Gastrocnemius medialis (tissue), 4 donors: Measurements from ENCODE around the gene MORF4L2. TPM values are rescaled to one million over a fixed set of nuclear protein-coding genes. Genes with fewer than 3 reads are reported as not detected.

Experiments
- ATAC-seq, 2 donors: fragments of 150-250 bp; one replicate each; pipeline ENCODE4 v1.9.1; 2016
- DNase-seq, 2 donors: peaks; one replicate each; pipeline ENCODE4 v3.0.0-alpha.2; 2019
- H3K27ac ChIP-seq, 4 donors: fragments of 200-600 bp; sonication (generic); 1 replicate in 1 of 4; 2 replicates in 3 of 4; pipeline ENCODE4 v1.5.1; 2016 to 2018; ENCODE audit warnings: mild to moderate bottlenecking in 2 of 4, moderate library complexity in 1 of 4
- H3K27me3 ChIP-seq, 3 donors: fragments of 200-600 bp; sonication (generic) in 2 of 3; 1 replicate in 1 of 3; 2 replicates in 2 of 3; pipeline versions ENCODE4 v1.5.1 to v1.6.0; 2016 to 2019; ENCODE audit warnings: mild to moderate bottlenecking in 1 of 3, moderate library complexity in 1 of 3
- H3K36me3 ChIP-seq, 2 donors: fragments of 200-600 bp; sonication (generic) in 1 of 2; one replicate each; pipeline ENCODE4 v1.5.1; 2017 to 2018
- H3K4me1 ChIP-seq, 2 donors: fragments of 200-600 bp; sonication (generic) in 1 of 2; one replicate each; pipeline ENCODE4 v1.5.1; 2016 to 2017; ENCODE audit warnings: mild to moderate bottlenecking in 2 of 2
- H3K4me3 ChIP-seq, 4 donors: fragments of 200-600 bp; sonication (generic) in 3 of 4; 1 replicate in 1 of 4; 2 replicates in 3 of 4; pipeline ENCODE4 v1.5.1; 2016 to 2019; ENCODE audit warnings: mild to moderate bottlenecking in 2 of 4
- H3K9me3 ChIP-seq, 3 donors: fragments of 200-600 bp; sonication (generic) in 2 of 3; 1 replicate in 1 of 3; 2 replicates in 2 of 3; pipeline ENCODE4 v1.5.1; 2016 to 2019
- POLR2A ChIP-seq, 2 donors: fragments of 450-650 bp; IDR thresholded peaks; one replicate each; pipeline ENCODE4 v1.6.1; 2017; ENCODE audit warnings: antibody characterized with exemption in 2 of 2, mild to moderate bottlenecking in 2 of 2, moderate library complexity in 2 of 2
- in situ Hi-C, 4 donors: fragments of 200-750 bp; cut with MboI; loops; one replicate each; pipeline versions ENCODE4 v1.15.0 to v1.8.0; 2017; ENCODE audit warnings: low sequenced_read_pairs in 4 of 4
- intact Hi-C: fragments of 100-400 bp; cut with DNase I; formaldehyde crosslinking; loops from one replicate; pipeline ENCODE4 v1.15.1; 2023; ENCODE audit warnings: low total_unique reads
- total RNA-seq, 4 donors: library from RNA; depleted of rRNA; stranded (reverse); fragments of >200 nt; gene quantifications; one replicate each; pipeline versions ENCODE4 v1.1.0 to v1.2.3, GENCODE V29; 2016
- TF ChIP-seq, protein P1 (sequence below), 5 experiments: fragments of 450-650 bp in 3 of 5; fragments of 200-600 bp in 2 of 5; sonication (generic) in 2 of 5; IDR thresholded peaks in 4 of 5; conservative IDR thresholded peaks in 1 of 5; 1 replicate in 4 of 5; 2 replicates in 1 of 5; pipeline ENCODE4 v1.5.1; 2016 to 2019; ENCODE audit warnings: antibody characterized with exemption in 5 of 5, mild to moderate bottlenecking in 3 of 5, moderate library complexity in 3 of 5

The MORF4L2 gene
- total RNA-seq, 4 donors from 2014 or later = 190 to 317 (median 213) TPM

DNA sequence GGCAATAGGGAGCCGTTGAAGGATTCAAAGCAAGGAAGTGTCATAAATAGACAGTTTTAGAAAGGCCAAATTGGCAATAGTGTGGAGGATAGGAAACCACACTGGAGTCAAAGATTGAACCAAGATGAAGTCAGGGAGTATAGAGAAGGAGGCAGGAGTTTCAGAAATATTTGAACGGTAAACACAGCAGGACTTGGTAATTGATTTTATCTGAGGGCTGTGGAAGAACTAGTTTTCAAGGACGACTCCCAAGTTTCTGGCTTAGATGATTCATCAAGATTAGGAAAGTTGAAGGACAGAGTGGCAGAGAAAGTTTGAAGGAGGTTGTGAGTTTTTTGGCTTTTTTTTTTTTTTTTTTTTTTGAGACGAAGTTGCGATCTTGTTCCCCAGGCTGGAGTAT, 12.7 kb upstream of the MORF4L2 start:
- ATAC-seq = no peak
- in situ Hi-C loops (loop anchor here in 2 of 4 donors (10.0 to 25.0 kb wide), 2 partner anchors 126 to 463 kb away; partner anchors contain the start of genes FAM199X (in 2 of the 2) and SLC25A53 (in 2 of the 2)), intact Hi-C loops (no loop called here)
- Histone ChIP-seq H3K27ac (no peak overlapping the region), H3K27me3 (no peaks in the 10 kb centered on the region), H3K4me3 (no peak overlapping the region), H3K36me3 (no peaks in the 10 kb centered on the region), H3K4me1 (no peaks in the 10 kb centered on the region), H3K9me3 (no peaks in the 10 kb centered on the region)
- no peak for TF ChIP-seq POLR2A (IDR thresholded peaks at IDR 0.05)
- TF ChIP-seq, protein P1, sequence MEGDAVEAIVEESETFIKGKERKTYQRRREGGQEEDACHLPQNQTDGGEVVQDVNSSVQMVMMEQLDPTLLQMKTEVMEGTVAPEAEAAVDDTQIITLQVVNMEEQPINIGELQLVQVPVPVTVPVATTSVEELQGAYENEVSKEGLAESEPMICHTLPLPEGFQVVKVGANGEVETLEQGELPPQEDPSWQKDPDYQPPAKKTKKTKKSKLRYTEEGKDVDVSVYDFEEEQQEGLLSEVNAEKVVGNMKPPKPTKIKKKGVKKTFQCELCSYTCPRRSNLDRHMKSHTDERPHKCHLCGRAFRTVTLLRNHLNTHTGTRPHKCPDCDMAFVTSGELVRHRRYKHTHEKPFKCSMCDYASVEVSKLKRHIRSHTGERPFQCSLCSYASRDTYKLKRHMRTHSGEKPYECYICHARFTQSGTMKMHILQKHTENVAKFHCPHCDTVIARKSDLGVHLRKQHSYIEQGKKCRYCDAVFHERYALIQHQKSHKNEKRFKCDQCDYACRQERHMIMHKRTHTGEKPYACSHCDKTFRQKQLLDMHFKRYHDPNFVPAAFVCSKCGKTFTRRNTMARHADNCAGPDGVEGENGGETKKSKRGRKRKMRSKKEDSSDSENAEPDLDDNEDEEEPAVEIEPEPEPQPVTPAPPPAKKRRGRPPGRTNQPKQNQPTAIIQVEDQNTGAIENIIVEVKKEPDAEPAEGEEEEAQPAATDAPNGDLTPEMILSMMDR (IDR thresholded peaks at IDR 0.05 in 4 of 5, conservative IDR thresholded peaks at IDR 0.05 in 1 of 5) = no peak
- DNase-seq = no peak

DNA sequence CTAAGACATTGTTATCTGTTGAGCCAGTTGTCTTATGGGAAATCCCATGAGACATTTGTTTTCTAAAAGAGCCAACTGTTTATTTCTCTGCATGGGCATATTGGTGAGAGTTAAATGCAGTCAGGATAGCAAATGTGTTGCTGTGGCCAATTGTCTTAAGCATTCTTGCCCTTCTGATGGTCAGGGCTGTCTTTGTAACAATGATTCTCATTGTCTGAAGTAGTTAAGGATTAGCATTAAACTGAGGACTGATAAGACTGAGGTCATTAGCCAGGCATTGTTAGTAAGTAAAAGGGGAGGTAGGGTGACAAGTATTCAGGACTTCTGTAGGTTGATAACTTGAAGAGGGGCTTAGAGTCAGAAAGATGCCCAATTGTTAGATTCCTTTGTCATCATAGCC, 11.2 kb upstream of the MORF4L2 start:
- Histone ChIP-seq H3K4me1 (no peaks in the 10 kb centered on the region), H3K27me3 (no peaks in the 10 kb centered on the region), H3K9me3 (no peaks in the 10 kb centered on the region), H3K36me3 (no peaks in the 10 kb centered on the region), H3K27ac (no peak overlapping the region), H3K4me3 (no peak overlapping the region)
- intact Hi-C loops = no loop called here
- DNase-seq (no peak), ATAC-seq (no peak)
- TF ChIP-seq, protein P1 (IDR thresholded peaks at IDR 0.05 in 4 of 5, conservative IDR thresholded peaks at IDR 0.05 in 1 of 5) = no peak
- no peak for TF ChIP-seq POLR2A (IDR thresholded peaks at IDR 0.05)
- in situ Hi-C loops = loop anchor here in 2 of 4 donors (10.0 to 25.0 kb wide), 2 partner anchors 127 to 465 kb away; partner anchors contain the start of genes FAM199X (in 2 of the 2) and SLC25A53 (in 2 of the 2)

DNA sequence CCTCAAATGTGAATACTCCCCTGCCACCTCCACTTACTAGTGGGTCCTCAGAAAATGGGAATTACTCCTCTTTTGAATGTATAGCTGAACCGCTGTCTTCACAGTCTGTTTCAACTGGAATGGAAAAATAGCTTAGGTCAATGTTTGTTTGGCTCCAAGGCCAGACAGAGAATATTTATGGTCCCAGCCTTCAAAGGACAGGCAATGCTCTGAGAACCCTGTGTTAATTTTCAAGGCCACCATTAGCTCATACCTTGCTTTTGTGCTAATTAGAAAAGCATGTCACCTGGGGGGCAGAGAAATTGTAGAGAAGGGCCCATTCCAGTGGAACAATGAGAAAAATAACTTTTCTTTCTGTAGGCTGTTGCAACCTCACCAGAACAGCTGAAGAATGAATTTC, 4.6 kb upstream of the MORF4L2 start:
- no peaks in the 10 kb centered on the region for H3K4me1 ChIP-seq
- no peaks in the 10 kb centered on the region for H3K36me3 ChIP-seq
- intact Hi-C loops = loop anchor here (2.0 kb wide), 1 partner anchor 126 kb away; no protein-coding TSS in a partner anchor
- no peaks in the 10 kb centered on the region for H3K27me3 ChIP-seq
- H3K9me3 ChIP-seq = no peaks in the 10 kb centered on the region
- H3K27ac ChIP-seq = no peak overlapping the region
- in situ Hi-C loops = loop anchor here in 2 of 4 donors (10.0 to 25.0 kb wide), 2 partner anchors 134 to 471 kb away; partner anchors contain the start of genes FAM199X (in 2 of the 2) and SLC25A53 (in 2 of the 2)
- DNase-seq (no peak), ATAC-seq (no peak)
- TF ChIP-seq, protein P1 (IDR thresholded peaks at IDR 0.05 in 4 of 5, conservative IDR thresholded peaks at IDR 0.05 in 1 of 5) = no peak
- no peak for TF ChIP-seq POLR2A (IDR thresholded peaks at IDR 0.05)
- H3K4me3 ChIP-seq = no peak overlapping the region

DNA sequence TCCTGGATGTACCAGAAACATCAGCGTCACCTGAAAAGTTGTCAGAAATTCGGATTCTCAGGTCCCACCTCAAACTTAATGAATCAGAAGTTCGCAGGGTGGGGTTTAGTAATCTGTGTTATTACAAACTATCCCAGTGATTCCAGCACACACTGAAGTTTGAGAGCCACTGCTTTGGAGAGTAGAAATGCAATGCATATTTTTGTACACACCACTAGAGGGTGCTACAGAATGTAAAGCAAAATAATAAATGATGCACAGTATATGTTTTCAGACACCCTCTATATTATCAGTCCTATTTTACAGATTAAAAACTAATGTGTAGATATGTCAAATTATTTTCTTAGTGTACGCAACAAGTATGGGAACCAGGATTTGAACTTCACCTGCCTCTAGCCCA, 2.4 kb upstream of the MORF4L2 start:
- Histone ChIP-seq H3K4me3 (no peak overlapping the region), H3K27me3 (no peaks in the 10 kb centered on the region), H3K9me3 (no peaks in the 10 kb centered on the region), H3K27ac (peak overlapping the region in 3 of 4 donors; percentile 94 to 99 (median 98)), H3K36me3 (peaks cover 0 to 7% of the 10 kb centered on the region in 2 donors), H3K4me1 (peaks cover 5 to 9% of the 10 kb centered on the region in 2 donors)
- DNase-seq (no peak), ATAC-seq (no peak)
- in situ Hi-C loops (loop anchor here in 2 of 4 donors (25.0 kb wide), 1 partner anchor 473 kb away; the partner anchor contains the start of genes FAM199X (in 2 of the 2) and SLC25A53 (in 2 of the 2)), intact Hi-C loops (loop anchor here (5.0 kb wide), 4 partner anchors 82 to 478 kb away; partner anchors contain the start of genes FAM199X, TCEAL3 and TCEAL4)
- TF ChIP-seq, protein P1 (IDR thresholded peaks at IDR 0.05 in 4 of 5, conservative IDR thresholded peaks at IDR 0.05 in 1 of 5) = peak; percentile 33 to 65 (median 46)
- no peak for TF ChIP-seq POLR2A (IDR thresholded peaks at IDR 0.05)
